ENCODE measurements around the gene TCERG1L.

TCERG1L gene

DNA sequence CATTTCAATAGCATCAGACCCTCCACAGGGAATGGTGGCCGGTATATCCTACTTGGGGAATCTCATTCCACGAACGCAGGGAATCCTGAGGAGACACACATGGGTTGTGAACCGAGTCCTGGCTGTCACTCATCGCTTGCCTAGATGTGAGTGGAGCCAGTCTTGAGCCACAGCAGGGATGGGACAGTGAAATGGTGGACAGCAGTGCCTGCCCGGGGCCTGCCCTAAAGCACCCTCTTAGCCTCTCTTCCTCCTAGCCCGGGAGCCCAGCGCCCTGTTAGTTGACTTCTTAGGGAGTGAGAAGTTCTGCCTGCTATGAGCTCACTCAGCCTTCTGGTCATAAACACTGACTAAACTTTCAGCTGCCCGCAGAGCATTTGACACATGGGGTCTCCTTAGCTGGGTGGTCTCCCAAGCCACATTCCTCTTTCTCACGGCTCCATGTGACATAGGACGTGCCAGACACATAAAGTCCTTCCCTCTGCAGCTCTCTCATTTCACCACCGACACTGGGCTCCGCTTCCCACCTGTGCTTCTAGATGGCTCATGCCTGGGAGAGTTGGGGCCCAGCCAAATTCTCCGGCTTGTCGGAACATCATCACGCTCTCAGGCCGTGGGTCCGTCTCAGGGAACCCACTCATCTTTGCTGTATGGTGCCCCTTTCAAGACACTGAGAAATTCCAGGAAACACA, 60.9 kb downstream of the TCERG1L start:
- Mint-ChIP-seq H3K4me1 (no peaks in the 10 kb centered on the region), H3K27ac (no peak overlapping the region), H3K4me3 (no peak overlapping the region), H3K9me3 (peaks cover 3% of the 10 kb centered on the region), H3K27me3 (no peaks in the 10 kb centered on the region), H3K36me3 (no peaks in the 10 kb centered on the region)
- no peak for ATAC-seq

GRCh38 chr10:131249955-131250344, 61.6 kb downstream of the TCERG1L start:
- H3K4me3 Mint-ChIP-seq, result no peak overlapping the region
- no peak for ATAC-seq
- H3K36me3 Mint-ChIP-seq, result no peaks in the 10 kb centered on the region
- no peak overlapping the region for H3K27ac Mint-ChIP-seq
- no peaks in the 10 kb centered on the region for H3K27me3 Mint-ChIP-seq
- H3K9me3 Mint-ChIP-seq, result peaks cover 3% of the 10 kb centered on the region
- H3K4me1 Mint-ChIP-seq, result no peaks in the 10 kb centered on the region

DNA sequence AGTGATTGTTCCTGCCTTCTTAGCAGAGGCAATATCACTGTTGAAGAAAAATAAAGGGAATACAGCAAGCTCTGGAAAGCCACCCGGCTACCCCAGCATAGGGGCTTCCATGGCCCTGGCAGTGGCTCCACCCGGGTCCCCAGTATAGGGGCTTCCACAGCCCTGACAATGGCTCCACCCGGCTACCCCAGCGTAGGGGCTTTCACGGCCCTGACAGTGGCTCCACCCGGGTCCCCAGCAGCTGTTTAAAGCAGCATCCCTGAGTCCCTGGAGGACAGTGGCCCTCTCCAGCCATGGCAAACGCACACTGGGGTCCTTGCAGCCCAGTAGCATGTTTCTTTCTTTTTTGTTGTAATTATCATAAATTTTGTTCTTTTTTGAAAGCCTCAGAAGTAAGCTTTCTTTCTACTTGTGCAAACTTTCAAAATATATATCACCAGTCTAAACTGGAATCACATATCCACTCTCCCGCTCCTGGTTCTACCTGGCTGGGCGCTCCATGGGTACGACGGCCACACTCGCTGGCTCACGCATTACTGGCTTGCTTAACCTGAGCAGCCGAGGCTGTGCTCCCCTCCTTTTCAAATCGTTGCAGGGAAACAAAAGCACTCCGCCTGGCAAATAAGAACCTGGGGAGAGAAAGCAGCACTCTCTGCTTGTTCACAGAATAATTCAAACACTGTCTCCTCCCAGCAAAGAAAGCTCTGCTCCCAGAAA, 62.1 kb downstream of the TCERG1L start:
- H3K36me3 Mint-ChIP-seq, result no peaks in the 10 kb centered on the region
- no peaks in the 10 kb centered on the region for H3K27me3 Mint-ChIP-seq
- no peak overlapping the region for H3K4me3 Mint-ChIP-seq
- ATAC-seq, result no peak
- H3K9me3 Mint-ChIP-seq, result peaks cover 3% of the 10 kb centered on the region
- H3K27ac Mint-ChIP-seq, result no peak overlapping the region
- no peaks in the 10 kb centered on the region for H3K4me1 Mint-ChIP-seq

DNA sequence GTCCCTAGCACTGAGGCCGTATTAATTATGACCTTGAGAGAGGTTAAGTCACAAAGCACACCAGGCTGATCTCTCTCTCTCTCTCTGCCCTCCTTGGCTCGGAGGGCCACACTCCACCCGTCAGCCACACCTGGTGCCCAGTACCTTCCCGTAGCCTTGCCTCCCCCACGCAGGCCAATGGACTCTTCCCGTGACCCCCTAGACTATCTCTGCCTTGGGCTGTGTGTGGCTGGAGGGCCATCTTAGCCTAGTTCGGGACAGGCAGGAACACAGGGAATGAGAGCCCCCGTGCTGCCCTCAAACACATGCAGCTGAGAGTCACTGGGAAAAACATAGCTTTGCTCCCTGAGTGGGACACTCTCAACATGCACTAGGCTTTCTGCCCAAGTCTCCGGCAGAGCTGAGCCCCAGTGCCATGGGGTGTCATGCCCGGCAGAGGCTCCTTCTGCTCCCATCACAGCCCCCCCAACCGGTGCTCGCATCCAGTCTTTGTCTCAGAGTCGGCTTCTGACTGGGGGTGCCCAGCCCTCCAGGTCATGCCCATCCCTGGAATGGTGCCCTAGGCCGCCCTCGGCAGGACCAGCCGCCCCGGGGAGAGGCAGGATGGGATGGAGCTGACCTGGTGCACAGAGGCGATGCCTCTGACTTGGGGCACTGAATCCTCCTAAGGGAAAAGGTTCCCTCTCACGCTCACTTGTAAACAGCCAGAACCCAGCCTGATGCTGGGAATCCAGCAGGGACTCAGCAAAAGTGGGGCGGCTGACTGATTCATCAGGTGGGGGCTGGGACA, 63.0 kb downstream of the TCERG1L start:
- Mint-ChIP-seq H3K4me1 (no peaks in the 10 kb centered on the region), H3K9me3 (peaks cover 3% of the 10 kb centered on the region), H3K4me3 (no peak overlapping the region), H3K27me3 (no peaks in the 10 kb centered on the region), H3K27ac (no peak overlapping the region), H3K36me3 (no peaks in the 10 kb centered on the region)
- ATAC-seq, result no peak

- H3K36me3 Mint-ChIP-seq, result no peaks in the 10 kb centered on the region
- peaks cover 3% of the 10 kb centered on the region for H3K9me3 Mint-ChIP-seq
- no peak overlapping the region for H3K4me3 Mint-ChIP-seq
- H3K4me1 Mint-ChIP-seq, result no peaks in the 10 kb centered on the region
- H3K27me3 Mint-ChIP-seq, result no peaks in the 10 kb centered on the region
- no peak overlapping the region for H3K27ac Mint-ChIP-seq
- no peak for ATAC-seq
Observed at GRCh38 chr10:131247873-131248272, 63.6 kb downstream of the TCERG1L start.

- Mint-ChIP-seq H3K27ac (no peak overlapping the region), H3K36me3 (no peaks in the 10 kb centered on the region), H3K27me3 (no peaks in the 10 kb centered on the region), H3K9me3 (peaks cover 2% of the 10 kb centered on the region), H3K4me1 (no peaks in the 10 kb centered on the region), H3K4me3 (no peak overlapping the region)
- no peak for ATAC-seq
Observed at GRCh38 chr10:131246775-131247174, 64.7 kb downstream of the TCERG1L start.

GRCh38 chr10:131246089-131246488, 65.4 kb downstream of the TCERG1L start:
- no peaks in the 10 kb centered on the region for H3K9me3 Mint-ChIP-seq
- no peaks in the 10 kb centered on the region for H3K36me3 Mint-ChIP-seq
- H3K4me1 Mint-ChIP-seq, result no peaks in the 10 kb centered on the region
- H3K27me3 Mint-ChIP-seq, result no peaks in the 10 kb centered on the region
- no peak overlapping the region for H3K27ac Mint-ChIP-seq
- no peak overlapping the region for H3K4me3 Mint-ChIP-seq
- no peak for ATAC-seq

DNA sequence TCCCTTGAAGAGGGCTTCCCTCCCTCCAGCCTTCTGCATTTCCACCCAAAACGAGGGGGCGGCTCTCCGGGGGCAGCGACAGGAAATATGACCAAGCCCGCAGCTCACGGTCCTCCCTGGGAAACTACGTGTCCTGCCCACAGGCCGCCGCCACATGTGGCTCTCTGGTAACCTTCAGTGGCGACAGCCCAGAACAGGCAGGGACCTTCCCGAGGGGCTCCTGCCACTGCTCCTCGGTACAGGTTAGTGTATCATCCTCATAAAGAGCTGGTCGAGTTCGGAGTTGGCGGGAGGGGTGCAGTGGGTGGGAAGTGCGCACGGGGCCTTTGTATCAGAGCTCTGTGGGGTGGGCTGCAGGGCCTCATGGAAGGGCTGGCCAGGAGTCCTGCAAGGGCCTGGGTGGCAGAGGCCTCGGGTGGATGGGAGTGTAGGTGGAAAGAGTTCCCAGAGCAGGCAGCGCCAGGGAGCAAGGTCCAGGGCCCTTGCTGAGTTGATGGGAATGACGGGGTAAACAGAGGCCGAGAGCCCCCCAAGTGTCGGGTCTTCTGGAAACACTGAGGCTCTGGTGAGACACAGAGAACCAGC, 66.0 kb downstream of the TCERG1L start:
- no peaks in the 10 kb centered on the region for H3K4me1 Mint-ChIP-seq
- no peaks in the 10 kb centered on the region for H3K36me3 Mint-ChIP-seq
- H3K27ac Mint-ChIP-seq, result no peak overlapping the region
- no peak for ATAC-seq
- H3K4me3 Mint-ChIP-seq, result no peak overlapping the region
- peaks cover 4% of the 10 kb centered on the region for H3K27me3 Mint-ChIP-seq
- no peaks in the 10 kb centered on the region for H3K9me3 Mint-ChIP-seq

- peaks cover 10% of the 10 kb centered on the region for H3K27me3 Mint-ChIP-seq
- no peak for ATAC-seq
- no peak overlapping the region for H3K4me3 Mint-ChIP-seq
- no peaks in the 10 kb centered on the region for H3K9me3 Mint-ChIP-seq
- no peaks in the 10 kb centered on the region for H3K36me3 Mint-ChIP-seq
- no peaks in the 10 kb centered on the region for H3K4me1 Mint-ChIP-seq
- H3K27ac Mint-ChIP-seq, result no peak overlapping the region
Observed at GRCh38 chr10:131244836-131245235, 66.7 kb downstream of the TCERG1L start.

DNA sequence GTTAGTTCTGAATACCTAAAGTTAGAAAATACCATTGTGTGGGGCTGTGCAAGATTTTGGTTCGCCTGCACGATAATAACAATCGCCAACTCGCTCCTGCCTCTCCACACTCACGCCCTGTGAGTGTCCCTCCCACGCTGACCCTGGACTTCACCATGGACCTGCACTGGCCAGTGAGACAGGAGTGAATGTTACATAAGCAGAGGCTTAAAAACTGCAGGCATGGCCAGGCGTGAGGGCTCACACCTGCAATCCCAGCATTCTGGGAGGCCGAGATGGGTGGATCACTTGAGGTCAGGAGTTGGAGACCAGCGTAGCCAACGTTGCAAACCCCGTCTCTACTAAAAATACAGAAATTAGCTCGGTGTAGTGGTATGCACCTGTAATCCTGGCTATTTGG, 68.4 kb downstream of the TCERG1L start:
- no peak for ATAC-seq
- H3K27ac Mint-ChIP-seq, result no peak overlapping the region
- H3K36me3 Mint-ChIP-seq, result no peaks in the 10 kb centered on the region
- no peaks in the 10 kb centered on the region for H3K9me3 Mint-ChIP-seq
- H3K4me3 Mint-ChIP-seq, result no peak overlapping the region
- no peaks in the 10 kb centered on the region for H3K4me1 Mint-ChIP-seq
- peaks cover 10% of the 10 kb centered on the region for H3K27me3 Mint-ChIP-seq

DNA sequence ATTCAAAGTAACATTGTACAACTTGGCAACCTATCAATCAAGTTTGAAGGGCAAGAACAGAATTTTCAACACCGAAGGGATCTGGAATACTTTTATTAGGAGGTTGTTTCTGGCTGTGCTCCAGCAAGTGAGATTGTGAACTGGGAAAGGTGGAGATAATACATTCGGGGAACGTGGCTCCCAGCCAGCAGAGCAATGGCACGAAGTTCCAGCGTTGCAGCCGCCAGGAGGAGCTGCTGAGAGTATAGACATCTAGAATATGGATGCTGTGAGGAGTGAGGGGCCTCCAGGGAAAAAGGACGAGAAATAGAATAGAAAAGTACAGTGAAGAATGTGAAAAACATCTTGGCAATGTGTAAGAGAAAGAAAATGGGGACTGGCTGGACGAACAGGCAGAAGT, 69.5 kb downstream of the TCERG1L start:
- H3K36me3 Mint-ChIP-seq, result no peaks in the 10 kb centered on the region
- no peaks in the 10 kb centered on the region for H3K4me1 Mint-ChIP-seq
- no peak for ATAC-seq
- peaks cover 10% of the 10 kb centered on the region for H3K27me3 Mint-ChIP-seq
- no peak overlapping the region for H3K4me3 Mint-ChIP-seq
- no peaks in the 10 kb centered on the region for H3K9me3 Mint-ChIP-seq
- H3K27ac Mint-ChIP-seq, result no peak overlapping the region

DNA sequence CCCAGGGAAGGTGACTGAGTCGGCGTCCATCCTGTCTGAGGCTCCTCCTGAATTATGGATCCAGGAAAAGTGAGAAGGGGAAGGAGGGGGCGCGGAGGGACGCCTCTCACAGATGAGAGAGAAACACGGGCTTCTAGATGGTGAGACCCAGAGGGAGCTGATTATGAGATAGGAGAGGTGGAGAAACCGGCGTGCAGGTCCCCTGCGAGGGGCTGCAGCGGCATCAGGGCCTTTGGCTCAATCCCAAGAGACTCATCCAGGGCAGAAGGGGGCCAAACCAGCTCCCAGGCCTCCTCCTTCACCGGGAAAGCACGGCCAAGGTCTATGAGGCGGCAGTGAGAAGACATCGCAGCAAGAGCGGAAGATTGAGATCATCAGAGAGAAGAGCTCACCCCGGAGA, 70.8 kb downstream of the TCERG1L start:
- no peak for ATAC-seq
- Mint-ChIP-seq H3K27me3 (peaks cover 10% of the 10 kb centered on the region), H3K4me3 (no peak overlapping the region), H3K9me3 (no peaks in the 10 kb centered on the region), H3K4me1 (no peaks in the 10 kb centered on the region), H3K36me3 (no peaks in the 10 kb centered on the region), H3K27ac (no peak overlapping the region)

DNA sequence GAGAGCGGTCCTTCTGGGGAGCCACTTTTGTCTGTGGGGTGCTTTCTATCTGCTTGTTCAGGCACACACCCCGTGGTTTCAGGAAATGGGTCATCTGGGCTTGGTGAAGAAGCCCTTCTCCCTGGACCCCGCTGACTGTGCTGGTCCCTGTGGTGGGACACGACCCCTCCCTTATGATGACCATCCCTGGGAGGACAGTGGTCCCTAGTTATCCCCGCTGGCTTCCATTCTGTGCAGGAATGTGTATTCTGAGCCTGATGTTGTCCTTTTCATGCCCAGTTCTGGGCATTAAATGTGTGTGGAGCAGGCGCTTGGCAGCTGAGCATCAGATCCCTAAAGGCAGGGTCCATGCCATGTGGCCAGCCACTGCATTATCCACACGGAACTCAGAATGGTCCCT, 71.6 kb downstream of the TCERG1L start:
- Mint-ChIP-seq H3K27me3 (peaks cover 10% of the 10 kb centered on the region), H3K9me3 (no peaks in the 10 kb centered on the region), H3K27ac (no peak overlapping the region), H3K4me1 (no peaks in the 10 kb centered on the region), H3K4me3 (no peak overlapping the region), H3K36me3 (no peaks in the 10 kb centered on the region)
- no peak for ATAC-seq

DNA sequence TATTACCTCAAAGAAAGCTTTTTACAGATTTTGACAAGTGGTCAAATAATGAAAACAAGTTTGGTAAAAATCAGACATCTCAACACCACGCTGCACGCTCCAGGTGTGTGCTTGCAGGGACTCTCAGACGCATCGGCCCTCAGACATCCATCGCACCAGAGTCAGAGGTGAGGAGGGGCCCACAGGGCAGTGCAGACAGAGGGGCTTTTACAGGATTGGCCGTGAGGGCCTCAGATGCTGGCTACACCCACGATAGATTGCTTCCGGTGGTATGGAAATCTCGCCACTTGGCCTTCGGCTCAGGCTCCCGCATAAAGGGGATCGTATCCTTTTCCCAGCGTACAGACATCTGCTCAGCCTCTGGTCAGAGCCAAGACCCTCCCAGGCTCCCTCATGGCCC, 72.1 kb downstream of the TCERG1L start:
- H3K4me1 Mint-ChIP-seq, result no peaks in the 10 kb centered on the region
- H3K27me3 Mint-ChIP-seq, result peaks cover 10% of the 10 kb centered on the region
- ATAC-seq, result no peak
- H3K27ac Mint-ChIP-seq, result no peak overlapping the region
- H3K4me3 Mint-ChIP-seq, result no peak overlapping the region
- no peaks in the 10 kb centered on the region for H3K9me3 Mint-ChIP-seq
- no peaks in the 10 kb centered on the region for H3K36me3 Mint-ChIP-seq

- no peak for ATAC-seq
- no peaks in the 10 kb centered on the region for H3K4me1 Mint-ChIP-seq
- peaks cover 10% of the 10 kb centered on the region for H3K27me3 Mint-ChIP-seq
- no peaks in the 10 kb centered on the region for H3K36me3 Mint-ChIP-seq
- peaks cover 2% of the 10 kb centered on the region for H3K9me3 Mint-ChIP-seq
- H3K27ac Mint-ChIP-seq, result no peak overlapping the region
- no peak overlapping the region for H3K4me3 Mint-ChIP-seq
Observed at GRCh38 chr10:131238669-131239280, 72.7 kb downstream of the TCERG1L start.

All from stimulated activated memory B cell treated with anti-CD40 and anti-IgM and Interleukin-4, amounts not matched to agents 10 μg/mL and 1 μg/mL and 100 μg/mL, for 72 hours (primary cell).